Neuronal stem cell (in vitro differentiated cells): ENCODE data around the gene POLN.
"Not testable (repeated sequence)": the region's sequence is repeated elsewhere in the genome, so short reads cannot be mapped to it uniquely, and the experiment has no call there.

ENCODE experiments used
- DNase-seq: peaks from one replicate; pipeline ENCODE4 v3.0.0-alpha.2; 2013; ENCODE audit warnings: low spot score
- H2AFZ ChIP-seq: one replicate; pipeline ENCODE4 v1.6.1; 2013; ENCODE audit warnings: mild to moderate bottlenecking, low read length, inconsistent platforms
- H2AK5ac ChIP-seq: 2 replicates; pipeline ENCODE4 v1.6.1; 2013; ENCODE audit warnings: low read depth, mild to moderate bottlenecking, inconsistent platforms, low read length, moderate library complexity, mixed read lengths
- H2BK120ac ChIP-seq: 2 replicates; pipeline ENCODE4 v1.6.1; 2013; ENCODE audit warnings: low read depth, mild to moderate bottlenecking, inconsistent platforms, low read length, moderate library complexity, mixed read lengths
- H2BK12ac ChIP-seq: one replicate; pipeline ENCODE4 v1.6.1; 2013; ENCODE audit warnings: low read length, inconsistent platforms
- H2BK15ac ChIP-seq: 2 replicates; pipeline ENCODE4 v1.6.1; 2013; ENCODE audit warnings: mild to moderate bottlenecking, low read length, inconsistent platforms, mixed read lengths
- H2BK5ac ChIP-seq: one replicate; pipeline ENCODE4 v1.6.1; 2013; ENCODE audit warnings: inconsistent platforms, mild to moderate bottlenecking, low read length, moderate library complexity
- H3K14ac ChIP-seq: one replicate; pipeline ENCODE4 v1.6.1; 2013; ENCODE audit warnings: low read length, inconsistent platforms
- H3K18ac ChIP-seq: 2 replicates; pipeline ENCODE4 v1.6.1; 2013; ENCODE audit warnings: low read length, inconsistent platforms
- H3K23ac ChIP-seq: 2 replicates; pipeline ENCODE4 v1.6.1; 2013; ENCODE audit warnings: low read depth, mild to moderate bottlenecking, mixed read lengths, low read length, inconsistent platforms; ENCODE audit not compliant: poor library complexity
- H3K27ac ChIP-seq: replicated peaks from 3 replicates; pipeline ENCODE4 v1.5.1; 2013; ENCODE audit warnings: low read length, inconsistent platforms
- H3K27me3 ChIP-seq, 3 experiments: 2 replicates each; pipeline ENCODE4 v1.6.1; 2013; ENCODE audit warnings: low read length in 3 of 3, mild to moderate bottlenecking in 2 of 3, inconsistent platforms in 1 of 3, low read depth in 1 of 3, mixed read lengths in 1 of 3, moderate library complexity in 1 of 3; ENCODE audit not compliant: control insufficient read depth in 3 of 3, insufficient read depth in 3 of 3
- H3K36me3 ChIP-seq, 2 donors: replicated peaks in 1 of 2; 2 replicates each; pipeline ENCODE4 v1.6.1; 2013; ENCODE audit warnings: low read length in 2 of 2; ENCODE audit not compliant: control insufficient read depth in 2 of 2, insufficient read depth in 2 of 2
- H3K4ac ChIP-seq: 2 replicates; pipeline ENCODE4 v1.6.1; 2013; ENCODE audit warnings: inconsistent platforms, mild to moderate bottlenecking, low read length, moderate library complexity
- H3K4me1 ChIP-seq, 2 donors: 1 replicate in 1 of 2; 2 replicates in 1 of 2; pipeline ENCODE4 v1.6.1; 2013; ENCODE audit warnings: low read length in 2 of 2, low read depth in 1 of 2; ENCODE audit not compliant: control insufficient read depth in 2 of 2, insufficient read depth in 1 of 2
- H3K4me2 ChIP-seq: one replicate; pipeline ENCODE4 v1.6.1; 2013; ENCODE audit warnings: mild to moderate bottlenecking, low read length, inconsistent platforms; ENCODE audit not compliant: insufficient read depth, poor library complexity, severe bottlenecking
- H3K4me3 ChIP-seq, 2 donors: 2 replicates each; pipeline ENCODE4 v1.5.1; 2013; ENCODE audit warnings: low read length in 2 of 2, mild to moderate bottlenecking in 2 of 2, inconsistent platforms in 1 of 2, moderate library complexity in 1 of 2
- H3K79me1 ChIP-seq: one replicate; pipeline ENCODE4 v1.6.1; 2013; ENCODE audit warnings: low read depth, mild to moderate bottlenecking, inconsistent platforms, low read length, moderate library complexity
- H3K9ac ChIP-seq: one replicate; pipeline ENCODE4 v1.6.1; 2013; ENCODE audit warnings: mild to moderate bottlenecking, low read depth, low read length, inconsistent platforms; ENCODE audit not compliant: poor library complexity
- H3K9me3 ChIP-seq, 2 donors: replicated peaks in 1 of 2; 2 replicates each; pipeline versions ENCODE3 to v1.6.1; 2013; ENCODE audit warnings: low read length in 2 of 2, mild to moderate bottlenecking in 2 of 2, inconsistent platforms in 1 of 2, low read depth in 1 of 2, mixed read lengths in 1 of 2, moderate library complexity in 1 of 2; ENCODE audit not compliant: control insufficient read depth in 2 of 2, insufficient read depth in 1 of 2
- H4K8ac ChIP-seq: one replicate; pipeline ENCODE4 v1.6.1; 2013; ENCODE audit warnings: low read depth, mild to moderate bottlenecking, inconsistent platforms, low read length, moderate library complexity
- H4K91ac ChIP-seq: one replicate; pipeline ENCODE4 v1.6.1; 2013; ENCODE audit warnings: low read length, low read depth, mild to moderate bottlenecking, inconsistent platforms; ENCODE audit not compliant: poor library complexity
- WGBS, 2 donors: extraction: QIAGEN DNeasy Blood & Tissue Kit; methylation state at CpG; one replicate each; pipeline ENCODE4 v1.1.7; 2013; ENCODE audit warnings: missing lambda C conversion rate in 2 of 2, mixed read lengths in 1 of 2; ENCODE audit not compliant: insufficient read length in 2 of 2, insufficient replicate concordance in 1 of 2; ENCODE audit errors: extremely low coverage in 2 of 2; 5-methylcytosine and 5-hydroxymethylcytosine counted together

POLN gene

GRCh38 chr4:2202789-2203188 lies 39.1 kb downstream of the POLN start:
- H3K36me3 ChIP-seq, H3K4me2 ChIP-seq, DNase-seq, H2BK120ac ChIP-seq, H3K9me3 ChIP-seq, H3K9ac ChIP-seq, H2AFZ ChIP-seq, H3K4me3 ChIP-seq, H2BK15ac ChIP-seq, H3K79me1 ChIP-seq, H3K4me1 ChIP-seq, H4K91ac ChIP-seq, H3K14ac ChIP-seq, H3K27ac ChIP-seq, H3K4ac ChIP-seq, H3K27me3 ChIP-seq, H3K18ac ChIP-seq, H2AK5ac ChIP-seq, H2BK12ac ChIP-seq, H3K23ac ChIP-seq, H4K8ac ChIP-seq, H2BK5ac ChIP-seq: not testable (repeated sequence)
- no CpG with 5 or more reads among the region's 1 CpG for WGBS, 2 donors

- H4K8ac ChIP-seq: no peak overlapping the region
- no peak overlapping the region for H3K14ac ChIP-seq
- no peak overlapping the region for H3K9ac ChIP-seq
- no peak overlapping the region for H3K18ac ChIP-seq
- no peak overlapping the region for H2BK12ac ChIP-seq
- no peak overlapping the region for H2BK15ac ChIP-seq
- no peak overlapping the region for H4K91ac ChIP-seq
- no peaks in the 10 kb centered on the region for H3K27me3 ChIP-seq
- no peak for DNase-seq
- no peak overlapping the region for H3K4ac ChIP-seq
- H3K23ac ChIP-seq: no peak overlapping the region
- no CpG with 5 or more reads among the region's 4 CpGs for WGBS, 2 donors
- no peak overlapping the region for H3K27ac ChIP-seq
- no peak overlapping the region for H2AK5ac ChIP-seq
- no peak overlapping the region for H2BK120ac ChIP-seq
- no peak overlapping the region for H3K4me2 ChIP-seq
- no peak overlapping the region for H3K4me3 ChIP-seq
- H2AFZ ChIP-seq: no peak overlapping the region
- no peaks in the 10 kb centered on the region for H3K79me1 ChIP-seq
- H2BK5ac ChIP-seq: no peak overlapping the region
- no peaks in the 10 kb centered on the region for H3K9me3 ChIP-seq
- no peaks in the 10 kb centered on the region for H3K4me1 ChIP-seq
- no peaks in the 10 kb centered on the region for H3K36me3 ChIP-seq
Measured at GRCh38 chr4:2194496-2194895, 47.4 kb downstream of the POLN start.

- H3K4ac ChIP-seq: no peak overlapping the region
- no peak overlapping the region for H3K23ac ChIP-seq
- no peaks in the 10 kb centered on the region for H3K4me1 ChIP-seq
- no peak overlapping the region for H4K91ac ChIP-seq
- no peak overlapping the region for H3K4me2 ChIP-seq
- H2AFZ ChIP-seq: no peak overlapping the region
- H4K8ac ChIP-seq: no peak overlapping the region
- H3K9me3 ChIP-seq: no peaks in the 10 kb centered on the region
- H2BK120ac ChIP-seq: no peak overlapping the region
- no peak overlapping the region for H2BK15ac ChIP-seq
- no peak overlapping the region for H2BK12ac ChIP-seq
- DNase-seq: no peak
- no CpG with 5 or more reads among the region's 7 CpGs for WGBS, 2 donors
- H3K4me3 ChIP-seq: no peak overlapping the region
- no peak overlapping the region for H3K27ac ChIP-seq
- no peak overlapping the region for H2AK5ac ChIP-seq
- H3K14ac ChIP-seq: no peak overlapping the region
- H3K9ac ChIP-seq: no peak overlapping the region
- no peaks in the 10 kb centered on the region for H3K79me1 ChIP-seq
- no peaks in the 10 kb centered on the region for H3K36me3 ChIP-seq
- no peak overlapping the region for H3K18ac ChIP-seq
- no peaks in the 10 kb centered on the region for H3K27me3 ChIP-seq
- H2BK5ac ChIP-seq: no peak overlapping the region
Measured at GRCh38 chr4:2193326-2193725, 48.6 kb downstream of the POLN start.

- Histone ChIP-seq H3K36me3 (no peaks in the 10 kb centered on the region), H2BK15ac (no peak overlapping the region), H3K9ac (no peak overlapping the region), H2AFZ (no peak overlapping the region), H2BK5ac (no peak overlapping the region), H3K4me2 (no peak overlapping the region), H3K23ac (no peak overlapping the region), H3K27me3 (no peaks in the 10 kb centered on the region), H3K4me1 (no peaks in the 10 kb centered on the region), H2BK120ac (no peak overlapping the region), H3K18ac (no peak overlapping the region), H3K9me3 (peaks cover 4 to 8% of the 10 kb centered on the region in 2 donors), H3K4ac (no peak overlapping the region), H2AK5ac (no peak overlapping the region), H2BK12ac (no peak overlapping the region), H3K79me1 (no peaks in the 10 kb centered on the region), H4K91ac (no peak overlapping the region), H4K8ac (no peak overlapping the region), H3K4me3 (no peak overlapping the region), H3K27ac (no peak overlapping the region), H3K14ac (no peak overlapping the region)
- no peak for DNase-seq
Measured at GRCh38 chr4:2186865-2187172, 55.1 kb downstream of the POLN start.
